ENCODE results near the gene RRP15.

DNA sequence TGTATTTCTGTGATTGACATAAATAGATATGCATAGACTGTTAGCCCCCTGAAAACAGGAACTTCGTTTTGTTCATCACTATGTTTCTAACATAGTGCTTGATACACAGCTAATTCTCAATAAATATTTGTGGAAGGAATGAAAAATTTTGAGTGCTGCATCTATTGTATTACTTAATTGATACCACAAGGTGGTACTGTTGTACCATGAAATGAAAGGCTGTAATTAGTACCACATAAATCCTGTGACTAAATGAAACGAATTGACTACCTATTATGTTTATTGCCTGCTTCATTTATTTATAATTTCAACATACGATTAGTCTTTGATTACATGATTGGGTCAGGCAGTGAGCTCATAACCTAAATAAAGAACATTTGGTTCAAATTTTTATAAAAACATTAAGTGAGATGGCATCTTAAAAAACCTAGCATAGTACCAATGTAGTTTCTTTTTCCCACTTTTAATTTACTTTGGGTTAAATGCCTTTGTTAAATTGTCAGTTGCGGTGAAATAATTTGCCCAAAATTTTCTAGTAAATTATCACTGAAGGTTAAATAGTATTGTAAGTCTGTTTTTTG lies 45.0 kb downstream of the RRP15 start:
- TF ChIP-seq, protein P1, sequence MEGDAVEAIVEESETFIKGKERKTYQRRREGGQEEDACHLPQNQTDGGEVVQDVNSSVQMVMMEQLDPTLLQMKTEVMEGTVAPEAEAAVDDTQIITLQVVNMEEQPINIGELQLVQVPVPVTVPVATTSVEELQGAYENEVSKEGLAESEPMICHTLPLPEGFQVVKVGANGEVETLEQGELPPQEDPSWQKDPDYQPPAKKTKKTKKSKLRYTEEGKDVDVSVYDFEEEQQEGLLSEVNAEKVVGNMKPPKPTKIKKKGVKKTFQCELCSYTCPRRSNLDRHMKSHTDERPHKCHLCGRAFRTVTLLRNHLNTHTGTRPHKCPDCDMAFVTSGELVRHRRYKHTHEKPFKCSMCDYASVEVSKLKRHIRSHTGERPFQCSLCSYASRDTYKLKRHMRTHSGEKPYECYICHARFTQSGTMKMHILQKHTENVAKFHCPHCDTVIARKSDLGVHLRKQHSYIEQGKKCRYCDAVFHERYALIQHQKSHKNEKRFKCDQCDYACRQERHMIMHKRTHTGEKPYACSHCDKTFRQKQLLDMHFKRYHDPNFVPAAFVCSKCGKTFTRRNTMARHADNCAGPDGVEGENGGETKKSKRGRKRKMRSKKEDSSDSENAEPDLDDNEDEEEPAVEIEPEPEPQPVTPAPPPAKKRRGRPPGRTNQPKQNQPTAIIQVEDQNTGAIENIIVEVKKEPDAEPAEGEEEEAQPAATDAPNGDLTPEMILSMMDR (conservative IDR thresholded peaks at IDR 0.05) = peak; percentile 77
- TF ChIP-seq ZFX (IDR thresholded peaks at IDR 0.05) = no peak
